ENCODE results near the gene MTF2.
A peak's percentile ranks its signal among the peaks of the same experiment; 100 is the strongest.

MTF2 gene

GRCh38 chr1:93080179-93080823 lies 1.2 kb downstream of the MTF2 start:
- TF ChIP-seq CTCF (IDR thresholded peaks at IDR 0.05; ENCODE audit: borderline replicate concordance, control extremely low read depth, extremely low read depth, insufficient read depth, missing control alignments): peak; percentile 47
- in situ Hi-C loops (cut with MboI; ENCODE audit: low sequenced_read_pairs, unreplicated experiment): no loop called here
- DNase-seq (ENCODE audit: low spot score): peak; percentile 73

- DNase-seq (ENCODE audit: low spot score): no peak
- no peak for TF ChIP-seq CTCF (IDR thresholded peaks at IDR 0.05; ENCODE audit: borderline replicate concordance, control extremely low read depth, extremely low read depth, insufficient read depth, missing control alignments)
- in situ Hi-C loops (cut with MboI; ENCODE audit: low sequenced_read_pairs, unreplicated experiment): no loop called here
Observed at GRCh38 chr1:93081716-93082115, 2.6 kb downstream of the MTF2 start.

GRCh38 chr1:93082313-93082712 lies 3.2 kb downstream of the MTF2 start:
- no peak for DNase-seq (ENCODE audit: low spot score)
- in situ Hi-C loops (cut with MboI; ENCODE audit: low sequenced_read_pairs, unreplicated experiment): no loop called here
- no peak for TF ChIP-seq CTCF (IDR thresholded peaks at IDR 0.05; ENCODE audit: borderline replicate concordance, control extremely low read depth, extremely low read depth, insufficient read depth, missing control alignments)

DNA sequence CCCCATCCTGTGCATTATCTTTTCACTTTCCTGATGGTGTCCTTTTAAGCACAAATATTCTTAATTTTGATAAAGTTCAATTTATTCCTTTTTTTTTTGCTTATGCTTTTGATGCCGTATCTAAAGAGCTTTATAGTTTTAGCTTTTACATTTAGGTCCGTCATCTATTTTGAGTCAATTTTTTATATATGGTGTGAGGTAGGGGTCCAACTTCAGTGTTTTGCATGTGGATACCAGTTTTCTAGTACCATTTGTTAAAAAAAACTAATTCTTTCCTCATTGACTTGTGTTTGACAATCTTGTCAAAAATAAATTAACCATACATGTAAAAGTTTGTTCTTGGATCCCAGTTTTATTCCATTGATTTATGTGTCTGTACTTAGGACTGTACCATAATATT lies 4.9 kb downstream of the MTF2 start:
- no peak for DNase-seq (ENCODE audit: low spot score)
- in situ Hi-C loops (cut with MboI; ENCODE audit: low sequenced_read_pairs, unreplicated experiment): no loop called here
- TF ChIP-seq CTCF (IDR thresholded peaks at IDR 0.05; ENCODE audit: borderline replicate concordance, control extremely low read depth, extremely low read depth, insufficient read depth, missing control alignments): no peak

GRCh38 chr1:93087532-93087931 lies 8.4 kb downstream of the MTF2 start:
- in situ Hi-C loops (cut with MboI; ENCODE audit: low sequenced_read_pairs, unreplicated experiment): no loop called here
- no peak for TF ChIP-seq CTCF (IDR thresholded peaks at IDR 0.05; ENCODE audit: borderline replicate concordance, control extremely low read depth, extremely low read depth, insufficient read depth, missing control alignments)

GRCh38 chr1:93093332-93094006 lies 14.4 kb downstream of the MTF2 start:
- DNase-seq (ENCODE audit: low spot score): no peak
- in situ Hi-C loops (cut with MboI; ENCODE audit: low sequenced_read_pairs, unreplicated experiment): no loop called here
- no peak for TF ChIP-seq CTCF (IDR thresholded peaks at IDR 0.05; ENCODE audit: borderline replicate concordance, control extremely low read depth, extremely low read depth, insufficient read depth, missing control alignments)

More at GRCh38 chr1:93087532-93087931, 8.4 kb downstream of the MTF2 start:
- no peak for DNase-seq (ENCODE audit: low spot score)

Data from GM13976 (cell line).